CD4-positive, CD25-positive, alpha-beta regulatory T cell (primary cell): ENCODE measurements around the gene SV2C. TPM values are rescaled to one million over a fixed set of nuclear protein-coding genes. Genes with fewer than 3 reads are reported as not detected.

Experiments
- ATAC-seq, 2 donors: fragments of 150-1000 bp; cut with Tn5 transposase; one replicate each; pipeline ENCODE4 v1.10.0; 2021; ENCODE audit warnings: low read depth in 2 of 2, moderate number of reproducible peaks in 2 of 2, moderate library complexity in 1 of 2
- DNase-seq, 3 donors: peaks; one replicate each; pipeline versions ENCODE4 v3.0.0 to v3.0.0-alpha.2; 2012 to 2022; ENCODE audit warnings: mixed read lengths in 1 of 3
- H3K27ac ChIP-seq: one replicate; pipeline ENCODE4 v1.7.0; 2013; ENCODE audit warnings: mild to moderate bottlenecking, low read length; ENCODE audit not compliant: insufficient read depth, poor library complexity, severe bottlenecking
- H3K27me3 ChIP-seq: one replicate; pipeline ENCODE4 v1.7.0; 2013; ENCODE audit warnings: low read length; ENCODE audit not compliant: control insufficient read depth, insufficient read depth
- H3K36me3 ChIP-seq: one replicate; pipeline ENCODE4 v1.7.0; 2013; ENCODE audit warnings: mild to moderate bottlenecking, low read length, moderate library complexity; ENCODE audit not compliant: control insufficient read depth, insufficient read depth
- H3K4me1 ChIP-seq: 2 replicates; pipeline ENCODE4 v1.7.0; 2013; ENCODE audit warnings: mild to moderate bottlenecking, low read length; ENCODE audit not compliant: insufficient read depth, control insufficient read depth, poor library complexity, severe bottlenecking
- H3K4me3 ChIP-seq: one replicate; pipeline ENCODE4 v1.7.0; 2013; ENCODE audit warnings: low read depth, mild to moderate bottlenecking, low read length, moderate library complexity
- H3K9me3 ChIP-seq, 2 experiments: 1 replicate in 1 of 2; 2 replicates in 1 of 2; pipeline ENCODE4 v1.7.0; 2013; ENCODE audit warnings: low read length in 2 of 2, mild to moderate bottlenecking in 1 of 2, moderate library complexity in 1 of 2; ENCODE audit not compliant: control insufficient read depth in 2 of 2
- H3K27ac Mint-ChIP-seq, 3 donors: one replicate each; pipeline ENCODE4 v1.8.0; 2020 to 2022; ENCODE audit warnings: mild to moderate bottlenecking in 3 of 3, mixed read lengths in 3 of 3, moderate library complexity in 2 of 3
- H3K27me3 Mint-ChIP-seq: one replicate; pipeline ENCODE4 v1.8.0; 2022; ENCODE audit warnings: mild to moderate bottlenecking, mixed read lengths
- H3K36me3 Mint-ChIP-seq: one replicate; pipeline ENCODE4 v1.8.0; 2020; ENCODE audit warnings: mixed read lengths
- H3K4me1 Mint-ChIP-seq, 4 donors: one replicate each; pipeline ENCODE4 v1.8.0; 2020 to 2022; ENCODE audit warnings: mixed read lengths in 4 of 4, mild to moderate bottlenecking in 1 of 4
- H3K4me3 Mint-ChIP-seq, 4 donors: one replicate each; pipeline ENCODE4 v1.8.0; 2020 to 2022; ENCODE audit warnings: mild to moderate bottlenecking in 4 of 4, mixed read lengths in 4 of 4, moderate library complexity in 3 of 4
- H3K9me3 Mint-ChIP-seq, 7 donors: one replicate each; pipeline ENCODE4 v1.8.0; 2020 to 2022; ENCODE audit warnings: mixed read lengths in 7 of 7, mild to moderate bottlenecking in 3 of 7, moderate library complexity in 2 of 7
- polyA plus RNA-seq, 4 donors: library from polyadenylated mRNA; unstranded; fragments of 300-500 nt; fragmentation: Illumina TruSeq; gene quantifications; one replicate each; pipeline ENCODE4 v1.2.3, GENCODE V29; 2021
- total RNA-seq: library from RNA; stranded (reverse); gene quantifications from one replicate; pipeline ENCODE4 v1.2.3, GENCODE V29; 2022

The SV2C gene
- total and polyA plus RNA-seq, 5 donors from 2014 or later: 0.05 to 0.12 TPM; not detected in 3

- Histone ChIP-seq H3K36me3 (no peaks in the 10 kb centered on the region), H3K4me1 (peaks cover 57% of the 10 kb centered on the region), H3K27me3 (no peaks in the 10 kb centered on the region), H3K4me3 (peak overlapping the region; percentile 52), H3K9me3 (no peaks in the 10 kb centered on the region), H3K27ac (peak overlapping the region; percentile 72)
- peaks cover 5% of the 10 kb centered on the region for H3K27me3 Mint-ChIP-seq
- peaks cover 0 to 12% (median 0%) of the 10 kb centered on the region in 7 donors for H3K9me3 Mint-ChIP-seq
- H3K4me3 Mint-ChIP-seq: peak overlapping the region; percentile 46 to 87 (median 78)
- H3K27ac Mint-ChIP-seq: peak overlapping the region; percentile 97 to 100 (median 98)
- peaks cover 7% of the 10 kb centered on the region for H3K36me3 Mint-ChIP-seq
- peaks cover 18 to 70% (median 52%) of the 10 kb centered on the region in 4 donors for H3K4me1 Mint-ChIP-seq
- peak; percentile 95 to 97 for ATAC-seq
- DNase-seq: peak in 2 of 3 donors; percentile 61 to 95
Observed at GRCh38 chr5:76325876-76326491, 242.8 kb downstream of the SV2C start.

- DNase-seq (no peak), ATAC-seq (no peak)
- Mint-ChIP-seq H3K27ac (peak overlapping the region; percentile 97 to 100 (median 98)), H3K27me3 (peaks cover 5% of the 10 kb centered on the region), H3K9me3 (peaks cover 0 to 12% (median 0%) of the 10 kb centered on the region in 7 donors), H3K36me3 (peaks cover 7% of the 10 kb centered on the region), H3K4me3 (peak overlapping the region; percentile 66 to 80 (median 72)), H3K4me1 (peaks cover 22 to 77% (median 58%) of the 10 kb centered on the region in 4 donors)
- H3K9me3 ChIP-seq: no peaks in the 10 kb centered on the region
- H3K36me3 ChIP-seq: no peaks in the 10 kb centered on the region
- H3K4me1 ChIP-seq: peaks cover 64% of the 10 kb centered on the region
- no peaks in the 10 kb centered on the region for H3K27me3 ChIP-seq
- no peak overlapping the region for H3K4me3 ChIP-seq
- H3K27ac ChIP-seq: peak overlapping the region; percentile 72
Observed at GRCh38 chr5:76326577-76327302, 243.6 kb downstream of the SV2C start.

GRCh38 chr5:76329346-76329745, 246.2 kb downstream of the SV2C start:
- Mint-ChIP-seq H3K4me3 (peak overlapping the region in 2 of 4 donors; percentile 56 to 66), H3K9me3 (peaks cover 0 to 1% (median 0%) of the 10 kb centered on the region in 7 donors), H3K27ac (peak overlapping the region in 2 of 3 donors; percentile 23 to 73), H3K36me3 (no peaks in the 10 kb centered on the region), H3K27me3 (peaks cover 5% of the 10 kb centered on the region), H3K4me1 (peaks cover 35 to 89% (median 70%) of the 10 kb centered on the region in 4 donors)
- no peaks in the 10 kb centered on the region for H3K27me3 ChIP-seq
- H3K36me3 ChIP-seq: no peaks in the 10 kb centered on the region
- H3K9me3 ChIP-seq: no peaks in the 10 kb centered on the region
- no peak overlapping the region for H3K27ac ChIP-seq
- peaks cover 77% of the 10 kb centered on the region for H3K4me1 ChIP-seq
- no peak overlapping the region for H3K4me3 ChIP-seq
- ATAC-seq (no peak), DNase-seq (no peak)

GRCh38 chr5:76331126-76331525, 247.9 kb downstream of the SV2C start:
- H3K27me3 Mint-ChIP-seq: no peaks in the 10 kb centered on the region
- H3K27ac ChIP-seq: peak overlapping the region; percentile 52

GRCh38 chr5:76332102-76332501, 248.9 kb downstream of the SV2C start:
- Mint-ChIP-seq H3K4me1 (peaks cover 25 to 69% (median 51%) of the 10 kb centered on the region in 4 donors), H3K27me3 (no peaks in the 10 kb centered on the region), H3K27ac (peak overlapping the region in 2 of 3 donors; percentile 84 to 86), H3K36me3 (no peaks in the 10 kb centered on the region), H3K9me3 (peaks cover 0 to 1% (median 0%) of the 10 kb centered on the region in 7 donors), H3K4me3 (peak overlapping the region in 1 of 4 donors; percentile 66)
- peak overlapping the region; percentile 15 for H3K27ac ChIP-seq
- H3K4me3 ChIP-seq: no peak overlapping the region
- peaks cover 54% of the 10 kb centered on the region for H3K4me1 ChIP-seq
- no peaks in the 10 kb centered on the region for H3K27me3 ChIP-seq
- no peaks in the 10 kb centered on the region for H3K36me3 ChIP-seq
- DNase-seq: no peak
- ATAC-seq: no peak
- no peaks in the 10 kb centered on the region for H3K9me3 ChIP-seq

More at GRCh38 chr5:76331126-76331525, 247.9 kb downstream of the SV2C start:
- Histone ChIP-seq H3K27me3 (no peaks in the 10 kb centered on the region), H3K9me3 (no peaks in the 10 kb centered on the region), H3K4me1 (peaks cover 64% of the 10 kb centered on the region), H3K4me3 (peak overlapping the region; percentile 61), H3K36me3 (no peaks in the 10 kb centered on the region)
- peak overlapping the region; percentile 52 to 66 (median 58) for H3K4me3 Mint-ChIP-seq
- H3K9me3 Mint-ChIP-seq: peaks cover 0 to 1% (median 0%) of the 10 kb centered on the region in 7 donors
- H3K27ac Mint-ChIP-seq: peak overlapping the region; percentile 80 to 86 (median 84)
- peaks cover 25 to 79% (median 58%) of the 10 kb centered on the region in 4 donors for H3K4me1 Mint-ChIP-seq
- no peaks in the 10 kb centered on the region for H3K36me3 Mint-ChIP-seq
- DNase-seq (peak in 2 of 3 donors; percentile 24 to 90), ATAC-seq (peak; percentile 79)

GRCh38 chr5:76332611-76333205, 249.5 kb downstream of the SV2C start:
- Histone ChIP-seq H3K9me3 (no peaks in the 10 kb centered on the region), H3K27me3 (no peaks in the 10 kb centered on the region), H3K36me3 (no peaks in the 10 kb centered on the region), H3K27ac (no peak overlapping the region), H3K4me3 (peak overlapping the region; percentile 10), H3K4me1 (peaks cover 52% of the 10 kb centered on the region)
- Mint-ChIP-seq H3K9me3 (peaks cover 0 to 1% (median 0%) of the 10 kb centered on the region in 7 donors), H3K36me3 (no peaks in the 10 kb centered on the region), H3K4me3 (no peak overlapping the region), H3K4me1 (peaks cover 26 to 69% (median 52%) of the 10 kb centered on the region in 4 donors), H3K27me3 (no peaks in the 10 kb centered on the region), H3K27ac (peak overlapping the region; percentile 63 to 86 (median 83))
- no peak for ATAC-seq
- no peak for DNase-seq

GRCh38 chr5:76333571-76333970, 250.4 kb downstream of the SV2C start:
- no peak overlapping the region for H3K4me3 Mint-ChIP-seq
- DNase-seq: no peak
- Histone ChIP-seq H3K9me3 (no peaks in the 10 kb centered on the region), H3K36me3 (no peaks in the 10 kb centered on the region), H3K4me3 (no peak overlapping the region), H3K27me3 (no peaks in the 10 kb centered on the region), H3K4me1 (peaks cover 50% of the 10 kb centered on the region), H3K27ac (no peak overlapping the region)
- no peak for ATAC-seq
- peak overlapping the region in 2 of 3 donors; percentile 34 to 78 for H3K27ac Mint-ChIP-seq
- peaks cover 32 to 68% (median 50%) of the 10 kb centered on the region in 4 donors for H3K4me1 Mint-ChIP-seq
- peaks cover 0 to 1% (median 0%) of the 10 kb centered on the region in 7 donors for H3K9me3 Mint-ChIP-seq
- no peaks in the 10 kb centered on the region for H3K27me3 Mint-ChIP-seq
- no peaks in the 10 kb centered on the region for H3K36me3 Mint-ChIP-seq
